Brain pericyte (primary cell): ENCODE data around the gene MZT1.
"Not testable (repeated sequence)": the region's sequence is repeated elsewhere in the genome, so short reads cannot be mapped to it uniquely, and the experiment has no call there.

Source experiments
- DNase-seq: peaks from one replicate; pipeline ENCODE4 v3.0.0-alpha.2; 2012; ENCODE audit warnings: low read depth, low spot score

Gene MZT1

DNA sequence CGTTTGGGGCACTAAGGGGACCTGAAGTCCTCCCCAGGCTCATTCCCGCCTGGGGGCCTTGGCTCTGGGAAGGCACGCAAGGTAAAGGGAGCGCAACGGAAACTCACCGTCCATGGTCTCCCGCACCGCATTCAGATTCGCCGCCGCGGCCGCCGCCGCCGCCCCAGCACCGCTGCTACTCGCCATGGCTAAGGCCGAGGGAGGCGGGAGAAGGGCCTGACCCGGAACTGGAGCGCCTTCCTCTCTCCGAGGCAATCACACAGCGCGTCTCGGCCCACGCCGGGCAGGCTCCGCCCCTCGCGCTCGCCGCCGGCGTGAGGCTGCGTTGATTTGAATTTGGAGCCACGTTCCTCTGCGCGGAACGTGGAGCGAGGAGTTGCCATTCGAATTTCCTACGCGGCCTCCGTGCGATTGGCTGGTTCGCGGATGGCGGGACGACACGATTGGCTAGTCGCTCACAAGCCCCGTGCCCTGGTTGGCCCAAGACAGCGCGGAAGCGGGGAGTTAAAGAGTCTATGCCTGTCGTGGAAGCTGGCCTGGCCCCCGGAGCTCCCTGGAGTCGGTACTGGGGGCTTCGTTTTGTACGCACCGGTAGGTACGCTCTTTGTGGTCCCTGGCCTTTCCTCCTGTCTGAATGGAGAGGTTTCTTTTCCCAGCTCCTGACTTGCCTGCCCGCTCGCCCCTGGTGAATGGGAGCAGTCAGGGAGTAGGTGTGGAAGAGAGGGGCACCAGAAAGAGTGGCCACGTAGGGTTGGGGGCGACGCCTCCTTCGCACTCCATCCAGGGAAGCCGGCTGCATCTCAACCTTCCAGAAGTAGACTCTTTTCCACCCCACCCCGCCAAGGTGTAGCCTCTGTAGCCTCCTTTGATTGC, at the start of gene MZT1, which contains the start of gene BORA:
MZT1 (minus strand) TSS at position 213 of the 873 bp plus-strand sequence; CDS start at position 186, 27 bp downstream.
BORA (plus strand) TSS at position 507 of the 873 bp plus-strand sequence. CDS start 1,018 bp downstream, outside the sequence.
- DNase-seq = peak; percentile 98

DNA sequence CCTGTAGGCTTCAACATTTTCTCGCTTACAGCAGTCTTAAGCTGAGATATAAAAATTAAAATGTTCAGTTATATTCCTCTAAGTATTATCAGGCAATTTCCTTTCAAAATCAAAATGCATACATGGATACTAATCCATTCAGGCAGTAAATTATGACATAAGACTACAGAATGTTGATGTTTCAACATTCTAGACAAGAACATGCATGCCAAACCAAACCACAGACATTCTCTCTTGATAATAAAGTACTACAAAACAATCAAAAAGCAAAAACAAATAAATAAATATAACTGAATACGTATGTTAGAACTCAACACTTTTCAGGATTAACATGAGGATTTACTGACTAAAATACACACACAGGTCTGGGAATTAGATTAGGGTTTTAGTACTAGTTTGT, 46.6 kb upstream of the MZT1 start:
- no peak for DNase-seq

- DNase-seq = no peak
Observed at GRCh38 chr13:72763411-72763810, 36.0 kb upstream of the MZT1 start.

GRCh38 chr13:72760189-72760588, 32.8 kb upstream of the MZT1 start:
- DNase-seq = no peak

- no peak for DNase-seq
Observed at GRCh38 chr13:72757792-72758535, 30.5 kb upstream of the MZT1 start.

DNA sequence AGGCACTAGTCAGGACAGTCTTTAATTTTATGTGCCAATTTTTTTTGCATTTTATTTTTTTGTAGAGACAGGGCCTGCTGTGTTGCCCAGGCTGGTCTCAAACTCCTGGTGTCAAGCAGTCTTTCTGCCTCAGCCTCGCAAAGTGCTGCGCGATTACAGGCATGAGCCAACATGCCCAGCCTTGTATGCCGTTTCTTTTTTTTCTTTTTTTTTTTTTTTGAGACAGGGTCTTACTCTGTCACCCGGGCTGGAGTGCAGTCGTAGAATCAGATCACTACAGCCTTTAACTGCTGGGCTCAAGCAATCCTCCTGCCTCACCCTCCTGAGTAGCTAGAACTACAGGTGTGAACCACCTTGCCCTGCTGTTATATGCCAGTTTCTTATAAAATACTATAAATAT, 26.7 kb upstream of the MZT1 start:
- no peak for DNase-seq

GRCh38 chr13:72751220-72751619, 23.8 kb upstream of the MZT1 start:
- no peak for DNase-seq

DNA sequence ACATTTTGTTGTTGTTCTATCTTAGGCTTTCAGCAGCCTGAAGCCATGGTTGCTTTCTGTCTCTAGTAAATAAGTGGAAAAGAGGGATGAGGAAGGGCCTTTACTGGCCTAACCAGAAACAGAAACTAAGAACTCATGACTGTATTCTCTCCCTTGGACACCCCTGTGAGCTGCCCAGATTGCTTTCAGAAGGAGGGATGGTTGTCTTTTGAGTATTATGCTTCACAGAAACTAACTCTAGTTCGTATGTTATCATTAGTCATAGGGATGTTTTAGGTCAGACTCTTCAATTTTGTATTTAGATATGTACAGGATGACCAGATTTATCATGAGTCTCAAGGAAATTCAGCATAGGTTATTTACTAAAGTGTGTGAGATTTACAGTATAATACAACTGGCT, 17.8 kb upstream of the MZT1 start:
- no peak for DNase-seq

- no peak for DNase-seq
Observed at GRCh38 chr13:72740015-72740414, 12.6 kb upstream of the MZT1 start.

DNA sequence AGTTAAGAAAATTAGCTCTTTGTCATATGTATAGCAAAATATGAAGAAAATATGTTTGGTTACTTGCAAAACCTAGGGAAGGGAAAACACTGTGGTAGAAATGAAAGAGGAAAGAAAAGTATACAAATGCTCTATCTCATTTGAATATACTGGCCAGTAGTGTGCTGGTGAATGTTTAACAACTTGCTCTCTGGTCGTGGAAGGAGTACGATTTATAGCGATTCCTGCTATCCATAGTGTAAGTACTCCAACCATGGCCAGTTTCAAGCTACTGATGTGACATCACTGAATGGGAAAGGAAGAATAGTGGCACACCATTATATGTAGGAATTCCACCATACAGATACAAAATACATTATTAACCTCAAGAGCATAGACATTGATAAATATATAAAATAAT, 9.6 kb upstream of the MZT1 start:
- DNase-seq = no peak

GRCh38 chr13:72728290-72728605, 819 bp upstream of the MZT1 start:
- no peak for DNase-seq

- no peak for DNase-seq
Observed at GRCh38 chr13:72726726-72727416, 558 bp downstream of the MZT1 start.

DNA sequence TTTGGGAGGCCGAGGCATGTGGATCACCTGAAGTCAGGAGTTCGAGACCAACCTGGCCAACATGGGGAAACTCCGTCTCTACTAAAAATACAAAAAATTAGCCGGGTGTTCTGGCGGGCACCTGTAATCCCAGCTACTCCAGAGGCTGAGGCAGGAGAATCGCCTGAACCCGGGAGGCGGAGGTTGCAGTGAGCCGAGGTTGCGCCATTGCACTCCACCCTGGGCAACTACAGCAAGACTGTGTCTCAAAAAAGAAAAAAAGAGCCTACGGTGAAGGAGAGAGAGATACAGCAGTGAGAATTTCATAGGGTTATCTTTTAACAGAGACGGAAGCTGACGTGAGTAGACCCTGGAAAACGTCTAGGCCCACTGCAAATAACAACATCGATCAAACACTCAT, 1.2 kb downstream of the MZT1 start:
- not testable (repeated sequence) for DNase-seq

- DNase-seq = no peak
Observed at GRCh38 chr13:72716776-72717175, 10.7 kb downstream of the MZT1 start.

GRCh38 chr13:72700509-72700908, 26.9 kb downstream of the MZT1 start:
- no peak for DNase-seq

- DNase-seq = no peak
Observed at GRCh38 chr13:72698164-72698563, 29.3 kb downstream of the MZT1 start.

DNA sequence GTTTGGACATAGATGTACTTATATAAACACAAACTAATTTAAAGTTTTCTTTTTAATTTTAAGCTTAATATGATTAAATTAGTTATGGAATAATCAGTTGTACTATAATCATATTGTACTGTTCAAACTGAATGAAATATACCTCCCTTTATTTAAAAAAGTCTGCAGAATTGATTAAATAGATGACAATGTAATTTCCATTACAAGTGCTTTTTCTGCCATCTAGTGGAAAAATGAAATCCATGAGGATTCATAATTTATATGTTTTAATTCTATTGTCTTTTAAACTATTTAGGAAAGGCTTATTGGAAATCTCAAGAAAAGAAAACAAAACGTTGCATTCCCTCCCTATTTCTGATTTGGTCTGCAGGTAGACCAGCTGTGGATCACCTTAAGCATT, 30.9 kb downstream of the MZT1 start:
- DNase-seq = peak; percentile 6

- DNase-seq = no peak
Observed at GRCh38 chr13:72694314-72694713, 33.1 kb downstream of the MZT1 start.

- DNase-seq = no peak
Observed at GRCh38 chr13:72693832-72694231, 33.6 kb downstream of the MZT1 start.

DNA sequence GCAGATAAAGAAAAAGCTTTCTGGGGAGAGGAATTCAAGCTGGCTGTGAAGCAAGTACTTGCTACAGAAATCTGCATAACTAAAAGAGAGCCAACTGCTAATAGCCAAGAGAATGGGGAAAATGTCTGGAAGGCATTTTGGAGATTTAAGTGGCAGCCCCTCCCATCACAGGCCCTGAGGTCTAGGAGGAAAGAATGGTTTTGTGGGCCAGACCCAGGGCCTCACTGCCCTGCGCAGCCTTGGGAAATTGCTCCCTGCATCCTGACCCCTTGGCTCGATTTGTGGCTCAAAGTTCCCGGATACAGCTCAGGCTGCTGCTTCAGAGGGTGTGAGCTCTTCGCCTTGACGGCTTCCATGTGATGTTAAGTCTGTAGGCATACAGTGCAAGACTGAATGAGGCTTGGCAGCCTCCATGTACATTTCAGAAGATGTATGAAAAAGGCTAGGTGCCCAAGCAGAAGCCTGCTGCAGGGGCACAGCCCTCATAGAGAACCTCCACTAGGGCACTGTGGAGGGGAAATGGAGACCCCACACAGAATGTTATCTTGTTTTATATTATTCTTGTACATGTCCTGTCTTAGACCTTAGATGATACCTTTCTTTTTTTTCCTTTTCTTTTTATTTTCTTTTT, 34.4 kb downstream of the MZT1 start:
- DNase-seq = no peak

DNA sequence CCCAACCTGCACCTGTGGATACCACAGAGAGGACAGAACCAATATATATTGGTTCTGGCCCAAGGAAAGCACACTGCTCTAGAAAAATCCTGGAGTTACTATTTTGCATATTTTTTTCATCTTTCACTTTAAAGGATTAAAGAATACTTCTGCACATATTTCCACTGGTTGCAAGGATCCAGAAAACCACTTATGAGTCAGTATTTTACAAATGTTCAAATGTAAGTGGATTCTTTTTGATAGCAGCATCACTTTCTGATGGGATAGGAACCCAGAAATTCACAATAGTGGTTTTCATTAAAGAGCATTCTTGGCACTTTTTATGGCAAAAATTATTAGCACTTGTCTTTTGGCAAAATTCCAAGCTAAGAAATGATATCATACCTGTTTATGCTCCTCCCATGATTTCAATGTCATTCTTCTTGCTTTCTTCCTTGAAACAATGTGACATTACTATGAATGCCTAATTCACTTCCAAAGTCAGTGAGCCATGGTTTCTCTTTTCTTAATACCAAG, 38.2 kb downstream of the MZT1 start:
- DNase-seq = no peak

GRCh38 chr13:72686766-72687165, 40.7 kb downstream of the MZT1 start:
- DNase-seq = no peak
